Neuronal stem cell (in vitro differentiated cells): ENCODE results near the gene DDHD1. TPM values are rescaled to one million over a fixed set of nuclear protein-coding genes. Genes with fewer than 3 reads are reported as not detected.

Experiments
- DNase-seq: peaks from one replicate; pipeline ENCODE4 v3.0.0-alpha.2; 2013; ENCODE audit warnings: low spot score
- H2AFZ ChIP-seq: one replicate; pipeline ENCODE4 v1.6.1; 2013; ENCODE audit warnings: mild to moderate bottlenecking, low read length, inconsistent platforms
- H2AK5ac ChIP-seq: 2 replicates; pipeline ENCODE4 v1.6.1; 2013; ENCODE audit warnings: low read depth, mild to moderate bottlenecking, inconsistent platforms, low read length, moderate library complexity, mixed read lengths
- H2BK120ac ChIP-seq: 2 replicates; pipeline ENCODE4 v1.6.1; 2013; ENCODE audit warnings: low read depth, mild to moderate bottlenecking, inconsistent platforms, low read length, moderate library complexity, mixed read lengths
- H2BK12ac ChIP-seq: one replicate; pipeline ENCODE4 v1.6.1; 2013; ENCODE audit warnings: low read length, inconsistent platforms
- H2BK15ac ChIP-seq: 2 replicates; pipeline ENCODE4 v1.6.1; 2013; ENCODE audit warnings: mild to moderate bottlenecking, low read length, inconsistent platforms, mixed read lengths
- H2BK5ac ChIP-seq: one replicate; pipeline ENCODE4 v1.6.1; 2013; ENCODE audit warnings: inconsistent platforms, mild to moderate bottlenecking, low read length, moderate library complexity
- H3K14ac ChIP-seq: one replicate; pipeline ENCODE4 v1.6.1; 2013; ENCODE audit warnings: low read length, inconsistent platforms
- H3K18ac ChIP-seq: 2 replicates; pipeline ENCODE4 v1.6.1; 2013; ENCODE audit warnings: low read length, inconsistent platforms
- H3K23ac ChIP-seq: 2 replicates; pipeline ENCODE4 v1.6.1; 2013; ENCODE audit warnings: low read depth, mild to moderate bottlenecking, mixed read lengths, low read length, inconsistent platforms; ENCODE audit not compliant: poor library complexity
- H3K27ac ChIP-seq: replicated peaks from 3 replicates; pipeline ENCODE4 v1.5.1; 2013; ENCODE audit warnings: low read length, inconsistent platforms
- H3K27me3 ChIP-seq, 3 experiments: 2 replicates each; pipeline ENCODE4 v1.6.1; 2013; ENCODE audit warnings: low read length in 3 of 3, mild to moderate bottlenecking in 2 of 3, inconsistent platforms in 1 of 3, low read depth in 1 of 3, mixed read lengths in 1 of 3, moderate library complexity in 1 of 3; ENCODE audit not compliant: control insufficient read depth in 3 of 3, insufficient read depth in 3 of 3
- H3K36me3 ChIP-seq, 2 donors: replicated peaks in 1 of 2; 2 replicates each; pipeline ENCODE4 v1.6.1; 2013; ENCODE audit warnings: low read length in 2 of 2; ENCODE audit not compliant: control insufficient read depth in 2 of 2, insufficient read depth in 2 of 2
- H3K4ac ChIP-seq: 2 replicates; pipeline ENCODE4 v1.6.1; 2013; ENCODE audit warnings: inconsistent platforms, mild to moderate bottlenecking, low read length, moderate library complexity
- H3K4me1 ChIP-seq, 2 donors: 1 replicate in 1 of 2; 2 replicates in 1 of 2; pipeline ENCODE4 v1.6.1; 2013; ENCODE audit warnings: low read length in 2 of 2, low read depth in 1 of 2; ENCODE audit not compliant: control insufficient read depth in 2 of 2, insufficient read depth in 1 of 2
- H3K4me2 ChIP-seq: one replicate; pipeline ENCODE4 v1.6.1; 2013; ENCODE audit warnings: mild to moderate bottlenecking, low read length, inconsistent platforms; ENCODE audit not compliant: insufficient read depth, poor library complexity, severe bottlenecking
- H3K4me3 ChIP-seq, 2 donors: 2 replicates each; pipeline ENCODE4 v1.5.1; 2013; ENCODE audit warnings: low read length in 2 of 2, mild to moderate bottlenecking in 2 of 2, inconsistent platforms in 1 of 2, moderate library complexity in 1 of 2
- H3K79me1 ChIP-seq: one replicate; pipeline ENCODE4 v1.6.1; 2013; ENCODE audit warnings: low read depth, mild to moderate bottlenecking, inconsistent platforms, low read length, moderate library complexity
- H3K9ac ChIP-seq: one replicate; pipeline ENCODE4 v1.6.1; 2013; ENCODE audit warnings: mild to moderate bottlenecking, low read depth, low read length, inconsistent platforms; ENCODE audit not compliant: poor library complexity
- H3K9me3 ChIP-seq, 2 donors: replicated peaks in 1 of 2; 2 replicates each; pipeline versions ENCODE3 to v1.6.1; 2013; ENCODE audit warnings: low read length in 2 of 2, mild to moderate bottlenecking in 2 of 2, inconsistent platforms in 1 of 2, low read depth in 1 of 2, mixed read lengths in 1 of 2, moderate library complexity in 1 of 2; ENCODE audit not compliant: control insufficient read depth in 2 of 2, insufficient read depth in 1 of 2
- H4K8ac ChIP-seq: one replicate; pipeline ENCODE4 v1.6.1; 2013; ENCODE audit warnings: low read depth, mild to moderate bottlenecking, inconsistent platforms, low read length, moderate library complexity
- H4K91ac ChIP-seq: one replicate; pipeline ENCODE4 v1.6.1; 2013; ENCODE audit warnings: low read length, low read depth, mild to moderate bottlenecking, inconsistent platforms; ENCODE audit not compliant: poor library complexity
- WGBS, 2 donors: extraction: QIAGEN DNeasy Blood & Tissue Kit; methylation state at CpG; one replicate each; pipeline ENCODE4 v1.1.7; 2013; ENCODE audit warnings: missing lambda C conversion rate in 2 of 2, mixed read lengths in 1 of 2; ENCODE audit not compliant: insufficient read length in 2 of 2, insufficient replicate concordance in 1 of 2; ENCODE audit errors: extremely low coverage in 2 of 2; 5-methylcytosine and 5-hydroxymethylcytosine counted together
- polyA plus RNA-seq, 2 experiments: library from polyadenylated mRNA; stranded (reverse); fragments of 200-250 nt; gene quantifications; one replicate each; pipeline ENCODE4 v1.2.3, GENCODE V29; 2013

The DDHD1 gene
- 5.4 TPM for polyA plus RNA-seq (2013, experiment 1 of 2)
- polyA plus RNA-seq (2013, experiment 2 of 2), result 6.0 TPM

DNA sequence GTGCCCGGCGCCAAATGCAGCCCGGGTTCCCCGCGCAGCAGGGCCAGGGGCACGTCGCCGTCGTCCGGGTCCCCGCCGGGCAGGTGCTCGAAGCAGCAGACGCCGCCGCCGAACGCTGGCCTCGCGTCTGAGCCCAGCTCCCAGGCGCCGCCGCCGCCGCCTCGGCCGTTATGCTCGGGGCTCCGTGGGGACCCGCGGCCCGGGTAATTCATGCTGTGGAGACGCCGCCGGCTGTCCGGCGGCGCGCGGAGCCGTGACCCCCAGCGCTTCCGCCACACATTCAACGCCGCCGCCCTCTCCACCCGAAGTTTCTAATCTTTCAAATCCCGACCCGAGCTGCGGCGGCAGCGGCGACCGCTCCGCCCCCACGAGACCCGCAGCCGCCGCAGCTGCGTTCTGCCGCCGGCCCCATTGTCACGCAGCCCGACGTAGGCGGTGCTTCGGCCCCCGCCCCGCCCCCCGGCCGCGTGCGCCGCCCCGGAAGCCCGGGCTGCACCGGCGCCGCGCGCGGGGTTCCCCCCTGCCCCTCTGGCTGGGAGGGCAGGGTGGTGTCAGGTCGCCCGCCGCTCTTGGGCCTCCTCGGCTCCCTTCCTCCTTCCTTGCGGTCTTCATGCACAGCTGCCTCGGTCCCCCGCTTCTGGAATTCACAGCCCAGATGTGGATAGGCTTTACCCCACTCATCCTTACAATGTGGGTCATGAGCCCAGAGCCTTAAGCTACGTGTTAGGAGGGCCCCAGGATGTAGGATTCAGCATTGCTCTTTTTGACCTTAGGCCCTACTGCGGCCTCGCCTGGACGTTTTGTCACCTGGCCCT, at the start of gene DDHD1:
DDHD1 (minus strand) TSS at position 437 of the 815 bp plus-strand sequence; CDS start at position 212, 225 bp downstream.
- Histone ChIP-seq H3K36me3 (no peaks in the 10 kb centered on the region), H3K23ac (peak within 1 kb of the TSS; percentile 99)

DNA sequence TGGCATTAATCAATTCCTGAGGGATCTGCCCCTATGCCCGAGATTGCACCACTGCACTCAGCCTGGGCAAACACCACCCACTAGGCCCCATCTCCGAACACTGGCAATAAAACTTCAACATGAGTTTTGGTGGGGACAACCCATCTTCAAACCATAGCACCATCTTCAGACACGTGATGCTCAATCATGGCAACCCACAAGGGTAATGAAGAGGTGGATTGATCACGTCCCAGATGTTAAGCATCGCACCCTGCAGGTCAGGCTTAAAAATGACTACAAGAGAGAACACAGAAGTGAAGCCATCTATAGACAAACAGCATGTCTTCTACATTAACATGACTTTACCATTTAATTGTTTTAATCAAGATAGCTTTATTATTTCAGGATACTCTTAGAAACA, 42.8 kb upstream of the DDHD1 start:
- WGBS, 2 donors, result no CpG with 5 or more reads among the region's 5 CpGs
- H3K9me3 ChIP-seq, result peaks cover 0 to 1% of the 10 kb centered on the region in 2 donors
- no peak overlapping the region for H3K23ac ChIP-seq

More for the DNA sequence above, at the start of gene DDHD1:
- H3K4me1 ChIP-seq, result peaks cover 7 to 9% of the 10 kb centered on the region in 2 donors
- peak within 1 kb of the TSS; percentile 96 for H2BK5ac ChIP-seq
- H3K18ac ChIP-seq, result peak within 1 kb of the TSS; percentile 97
- H4K91ac ChIP-seq, result peak within 1 kb of the TSS; percentile 61
- peak within 1 kb of the TSS; percentile 89 for H3K4me2 ChIP-seq
- DNase-seq, result peak; percentile 83
- no CpG with 5 or more reads among the region's 93 CpGs for WGBS, 2 donors
- no peaks in the 10 kb centered on the region for H3K9me3 ChIP-seq
- no peaks in the 10 kb centered on the region for H3K27me3 ChIP-seq
- H3K4ac ChIP-seq, result no peak within 1 kb of the TSS
- peak within 1 kb of the TSS; percentile 35 for H2AK5ac ChIP-seq
- peak within 1 kb of the TSS; percentile 23 for H4K8ac ChIP-seq
- H3K14ac ChIP-seq, result peak within 1 kb of the TSS; percentile 98
- H2AFZ ChIP-seq, result peak within 1 kb of the TSS; percentile 94
- H3K9ac ChIP-seq, result peak within 1 kb of the TSS; percentile 100
- H2BK120ac ChIP-seq, result no peak within 1 kb of the TSS
- H3K79me1 ChIP-seq, result peaks cover 10% of the 10 kb centered on the region
- peak within 1 kb of the TSS; percentile 12 for H2BK12ac ChIP-seq
- H2BK15ac ChIP-seq, result peak within 1 kb of the TSS; percentile 81
- peak within 1 kb of the TSS; percentile 74 for H3K27ac ChIP-seq
- H3K4me3 ChIP-seq, result peak within 1 kb of the TSS; percentile 79 to 96

DNA sequence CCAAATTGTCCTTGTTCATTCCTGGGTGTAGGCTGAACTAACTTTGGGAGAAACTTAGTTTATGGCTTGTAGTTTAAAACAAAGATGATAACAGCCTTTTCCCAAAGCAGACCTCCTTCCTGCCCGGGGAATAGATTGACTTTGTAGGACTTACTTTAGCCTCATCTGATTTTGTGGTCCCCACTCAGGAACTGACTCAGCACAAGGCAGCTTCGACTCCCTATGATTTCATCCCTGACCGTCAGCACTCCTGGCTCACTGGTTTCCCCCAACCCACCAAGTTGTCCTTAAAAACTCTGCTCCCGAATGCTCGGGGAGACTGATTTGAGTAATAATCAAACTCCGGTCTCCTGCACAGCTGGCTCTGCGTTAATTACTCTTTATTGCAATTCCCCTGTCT, 40.1 kb upstream of the DDHD1 start:
- no peak overlapping the region for H3K14ac ChIP-seq
- no peak overlapping the region for H3K4ac ChIP-seq
- no peak overlapping the region for H3K4me3 ChIP-seq
- peak overlapping the region; percentile 48 for H2AFZ ChIP-seq
- H2BK120ac ChIP-seq, result no peak overlapping the region
- no peak overlapping the region for H2AK5ac ChIP-seq
- no peak overlapping the region for H3K23ac ChIP-seq
- DNase-seq, result no peak
- H2BK12ac ChIP-seq, result no peak overlapping the region
- no peak overlapping the region for H4K8ac ChIP-seq
- no peaks in the 10 kb centered on the region for H3K27me3 ChIP-seq
- H3K79me1 ChIP-seq, result no peaks in the 10 kb centered on the region
- no CpG with 5 or more reads among the region's 7 CpGs for WGBS, 2 donors
- H3K18ac ChIP-seq, result no peak overlapping the region
- H3K4me2 ChIP-seq, result no peak overlapping the region
- H3K9ac ChIP-seq, result no peak overlapping the region
- no peak overlapping the region for H2BK5ac ChIP-seq
- H3K9me3 ChIP-seq, result peaks cover 0 to 1% of the 10 kb centered on the region in 2 donors
- H3K27ac ChIP-seq, result no peak overlapping the region
- no peaks in the 10 kb centered on the region for H3K4me1 ChIP-seq
- H2BK15ac ChIP-seq, result no peak overlapping the region
- no peaks in the 10 kb centered on the region for H3K36me3 ChIP-seq
- no peak overlapping the region for H4K91ac ChIP-seq

More for the DNA sequence above, 42.8 kb upstream of the DDHD1 start:
- H2BK5ac ChIP-seq, result no peak overlapping the region
- H2AFZ ChIP-seq, result no peak overlapping the region
- H3K27me3 ChIP-seq, result no peaks in the 10 kb centered on the region
- no peaks in the 10 kb centered on the region for H3K4me1 ChIP-seq
- H2BK120ac ChIP-seq, result no peak overlapping the region
- no peaks in the 10 kb centered on the region for H3K79me1 ChIP-seq
- no peak overlapping the region for H2BK12ac ChIP-seq
- no peak overlapping the region for H4K8ac ChIP-seq
- no peak overlapping the region for H3K18ac ChIP-seq
- no peak overlapping the region for H2BK15ac ChIP-seq
- no peak overlapping the region for H3K14ac ChIP-seq
- H3K4me2 ChIP-seq, result no peak overlapping the region
- H3K4ac ChIP-seq, result no peak overlapping the region
- no peak overlapping the region for H3K9ac ChIP-seq
- no peak overlapping the region for H3K4me3 ChIP-seq
- H2AK5ac ChIP-seq, result no peak overlapping the region
- DNase-seq, result no peak
- H3K36me3 ChIP-seq, result no peaks in the 10 kb centered on the region
- H3K27ac ChIP-seq, result no peak overlapping the region
- no peak overlapping the region for H4K91ac ChIP-seq

DNA sequence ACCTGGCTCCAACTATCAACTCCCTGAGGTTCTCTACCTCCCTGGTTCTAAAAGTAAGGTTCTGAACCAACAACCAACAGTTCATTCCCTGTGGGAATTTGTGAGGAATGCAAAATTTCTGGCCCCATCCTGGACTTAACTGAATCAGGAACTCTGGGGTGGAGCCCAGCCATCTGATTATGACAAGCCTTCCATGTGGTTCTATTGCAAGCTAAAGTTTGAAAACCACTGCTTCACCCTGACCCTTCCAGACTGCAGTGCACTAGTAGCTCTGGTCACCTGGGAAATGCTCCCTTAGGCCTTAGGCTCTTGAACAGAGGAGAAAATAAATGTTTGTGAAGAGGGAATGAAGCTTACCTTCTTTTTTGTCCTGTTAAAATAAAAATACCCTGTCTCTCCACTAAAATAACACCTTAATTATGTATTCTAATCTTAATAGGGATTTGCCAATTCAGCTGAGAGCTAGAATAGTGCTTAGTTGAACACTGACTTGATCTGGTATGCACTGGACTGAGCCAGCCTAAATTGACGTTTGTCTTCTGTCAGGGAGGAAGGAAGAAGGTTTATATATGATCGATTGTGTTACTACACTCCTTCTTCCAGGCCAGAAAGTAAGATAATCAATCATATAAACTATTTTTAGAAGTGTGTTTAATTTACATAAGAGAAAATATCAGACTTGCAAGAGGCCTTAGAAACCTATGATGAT, 39.1 kb upstream of the DDHD1 start:
- Histone ChIP-seq H3K4me1 (no peaks in the 10 kb centered on the region), H3K27ac (no peak overlapping the region), H3K9me3 (peaks cover 0 to 1% of the 10 kb centered on the region in 2 donors), H3K27me3 (no peaks in the 10 kb centered on the region), H2BK12ac (no peak overlapping the region), H4K91ac (no peak overlapping the region), H3K36me3 (no peaks in the 10 kb centered on the region), H3K79me1 (no peaks in the 10 kb centered on the region), H2AFZ (peak overlapping the region; percentile 48), H2BK5ac (no peak overlapping the region), H3K4me2 (no peak overlapping the region), H3K4me3 (no peak overlapping the region), H3K18ac (no peak overlapping the region), H2BK15ac (no peak overlapping the region), H3K4ac (no peak overlapping the region), H3K9ac (no peak overlapping the region), H2BK120ac (no peak overlapping the region), H3K14ac (no peak overlapping the region), H2AK5ac (no peak overlapping the region), H4K8ac (no peak overlapping the region), H3K23ac (no peak overlapping the region)
- DNase-seq, result no peak
- no CpG with 5 or more reads among the region's 2 CpGs for WGBS, 2 donors
